ENCODE data around the gene CD2. TPM values are rescaled to one million over a fixed set of nuclear protein-coding genes. Genes with fewer than 3 reads are reported as not detected.

CD2 gene
- total RNA-seq, 6 experiments from 2014 or later: 0.13 to 1.5 (median 0.66) TPM

DNA sequence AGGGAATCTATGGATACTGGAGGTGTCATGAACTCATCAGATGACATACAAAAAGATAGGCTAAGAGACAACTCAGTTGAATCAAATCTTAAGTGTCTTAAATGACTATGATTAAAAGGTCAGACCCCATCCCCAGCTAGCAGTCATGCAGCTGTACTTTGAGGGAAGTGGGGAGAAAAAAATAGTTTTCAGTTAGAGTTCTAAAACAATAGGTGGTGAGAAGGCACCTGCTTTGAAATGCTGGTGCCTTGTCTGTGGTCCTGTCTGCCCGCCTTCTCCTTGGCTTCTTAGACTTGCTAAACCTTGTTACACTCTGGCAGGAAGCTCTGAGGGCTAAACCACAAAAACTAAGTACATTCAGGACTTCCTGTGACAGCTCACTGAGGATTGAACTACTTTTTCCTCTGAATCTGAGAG is 15.3 kb downstream of the CD2 start:
- H3K4me1 ChIP-seq: no peaks in the 10 kb centered on the region
- H3K4me3 ChIP-seq: no peak overlapping the region
- intact Hi-C loops (cut with DNase I): no loop called here
- H3K27me3 ChIP-seq: no peaks in the 10 kb centered on the region
- TF ChIP-seq, protein P1, sequence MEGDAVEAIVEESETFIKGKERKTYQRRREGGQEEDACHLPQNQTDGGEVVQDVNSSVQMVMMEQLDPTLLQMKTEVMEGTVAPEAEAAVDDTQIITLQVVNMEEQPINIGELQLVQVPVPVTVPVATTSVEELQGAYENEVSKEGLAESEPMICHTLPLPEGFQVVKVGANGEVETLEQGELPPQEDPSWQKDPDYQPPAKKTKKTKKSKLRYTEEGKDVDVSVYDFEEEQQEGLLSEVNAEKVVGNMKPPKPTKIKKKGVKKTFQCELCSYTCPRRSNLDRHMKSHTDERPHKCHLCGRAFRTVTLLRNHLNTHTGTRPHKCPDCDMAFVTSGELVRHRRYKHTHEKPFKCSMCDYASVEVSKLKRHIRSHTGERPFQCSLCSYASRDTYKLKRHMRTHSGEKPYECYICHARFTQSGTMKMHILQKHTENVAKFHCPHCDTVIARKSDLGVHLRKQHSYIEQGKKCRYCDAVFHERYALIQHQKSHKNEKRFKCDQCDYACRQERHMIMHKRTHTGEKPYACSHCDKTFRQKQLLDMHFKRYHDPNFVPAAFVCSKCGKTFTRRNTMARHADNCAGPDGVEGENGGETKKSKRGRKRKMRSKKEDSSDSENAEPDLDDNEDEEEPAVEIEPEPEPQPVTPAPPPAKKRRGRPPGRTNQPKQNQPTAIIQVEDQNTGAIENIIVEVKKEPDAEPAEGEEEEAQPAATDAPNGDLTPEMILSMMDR (IDR thresholded peaks at IDR 0.05): no peak
- TF ChIP-seq POLR2A (IDR thresholded peaks at IDR 0.05): no peak
- H3K36me3 ChIP-seq: no peaks in the 10 kb centered on the region
- 13% methylated on average over 1 of the region's 1 CpG for WGBS (ENCODE audit: insufficient coverage, low coverage, low lambda C conversion rate, missing lambda C conversion rate)
- ATAC-seq (peak; percentile 26 to 57 (median 42)), DNase-seq (no peak)
- H3K9me3 ChIP-seq: no peaks in the 10 kb centered on the region
- no peak overlapping the region for H3K27ac ChIP-seq

DNA sequence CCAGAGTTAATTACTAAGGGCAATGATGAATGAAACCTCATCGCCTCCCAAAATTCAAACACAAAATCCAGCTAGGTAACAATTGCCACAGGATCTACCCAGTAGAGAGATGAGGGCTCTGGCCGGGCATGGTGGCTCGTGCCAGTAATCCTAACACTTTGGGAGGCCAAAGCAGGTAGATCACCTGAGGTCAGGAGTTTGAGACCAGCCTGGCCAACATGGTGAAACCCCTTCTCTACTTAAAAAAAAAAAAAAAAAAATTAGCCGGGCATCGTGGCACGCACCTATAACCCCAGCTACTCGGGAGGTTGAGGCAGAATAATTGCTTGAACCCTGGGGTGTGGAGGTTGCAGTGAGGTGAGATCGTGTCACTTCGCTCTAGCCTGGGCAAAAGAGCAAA is 15.8 kb downstream of the CD2 start:
- Histone ChIP-seq H3K27me3 (no peaks in the 10 kb centered on the region), H3K27ac (no peak overlapping the region)
- 71% methylated on average over 9 of the region's 9 CpGs for WGBS (ENCODE audit: insufficient coverage, low coverage, low lambda C conversion rate, missing lambda C conversion rate)

DNA sequence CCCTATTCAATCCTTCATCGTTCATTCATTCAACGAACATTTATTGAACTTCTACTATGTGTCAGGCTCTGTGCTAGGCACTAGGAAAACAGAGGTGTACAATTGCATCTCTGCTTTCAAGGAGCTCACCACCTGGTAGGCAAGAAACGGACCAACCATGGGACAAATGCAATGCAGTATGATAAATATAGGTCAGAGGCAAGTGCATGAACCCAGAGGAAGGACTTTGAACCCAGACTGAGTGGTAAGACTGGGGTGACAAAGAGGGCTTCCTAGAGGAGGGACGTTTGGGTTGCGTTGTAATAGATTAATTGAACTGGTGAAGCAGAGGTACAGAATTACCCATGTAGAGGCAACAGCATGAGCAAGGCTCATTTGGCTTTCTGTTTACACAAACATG is 16.4 kb downstream of the CD2 start:
- no peaks in the 10 kb centered on the region for H3K27me3 ChIP-seq
- no peaks in the 10 kb centered on the region for H3K9me3 ChIP-seq
- no peak overlapping the region for H3K4me3 ChIP-seq
- intact Hi-C loops (cut with DNase I): no loop called here
- no peaks in the 10 kb centered on the region for H3K4me1 ChIP-seq
- ATAC-seq (peak in 3 of 4 donors; percentile 23 to 37 (median 36)), DNase-seq (no peak)
- no peaks in the 10 kb centered on the region for H3K36me3 ChIP-seq
- 48% methylated on average over 5 of the region's 5 CpGs for WGBS (ENCODE audit: insufficient coverage, low coverage, low lambda C conversion rate, missing lambda C conversion rate)
- TF ChIP-seq POLR2A (IDR thresholded peaks at IDR 0.05): no peak
- TF ChIP-seq, protein P1 (IDR thresholded peaks at IDR 0.05): no peak
- no peak overlapping the region for H3K27ac ChIP-seq

More for the DNA sequence above, 15.8 kb downstream of the CD2 start:
- TF ChIP-seq POLR2A (IDR thresholded peaks at IDR 0.05): no peak
- TF ChIP-seq, protein P1 (IDR thresholded peaks at IDR 0.05): no peak
- Histone ChIP-seq H3K4me3 (no peak overlapping the region), H3K36me3 (no peaks in the 10 kb centered on the region), H3K9me3 (no peaks in the 10 kb centered on the region), H3K4me1 (no peaks in the 10 kb centered on the region)
- no peak for DNase-seq
- intact Hi-C loops (cut with DNase I): no loop called here
- ATAC-seq: no peak

DNA sequence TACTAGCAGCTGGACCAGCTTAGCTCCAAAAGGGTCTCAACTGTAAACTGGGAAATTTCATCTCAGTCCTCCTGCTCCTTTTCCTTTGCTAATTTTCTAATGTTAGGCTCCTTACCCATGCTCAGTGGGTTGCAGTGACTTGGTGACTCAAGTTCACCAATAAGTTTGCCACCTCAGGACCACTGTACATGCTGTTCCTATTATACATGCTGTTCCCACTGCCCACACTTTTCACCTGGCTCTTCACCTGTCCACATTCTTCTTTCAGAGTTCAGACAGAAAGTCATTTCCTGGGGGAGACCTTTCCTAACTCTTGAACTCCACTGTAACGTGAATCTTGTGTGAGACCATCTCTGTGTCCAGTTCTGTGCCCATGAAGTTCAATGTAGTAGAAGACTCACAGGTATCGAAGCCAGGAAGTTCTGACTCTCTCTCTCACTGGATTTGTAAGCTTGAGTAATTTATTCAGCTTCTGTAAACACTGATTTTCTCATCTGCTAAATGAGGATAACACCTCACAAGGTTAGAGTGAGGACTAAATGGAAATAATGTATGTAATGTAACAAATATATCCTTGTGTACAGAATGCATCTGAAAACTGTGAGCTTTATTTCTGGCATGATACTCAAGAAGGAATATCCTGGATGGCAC is 17.9 kb downstream of the CD2 start:
- intact Hi-C loops (cut with DNase I): no loop called here
- H3K36me3 ChIP-seq: no peaks in the 10 kb centered on the region
- TF ChIP-seq, protein P1 (IDR thresholded peaks at IDR 0.05): no peak
- TF ChIP-seq POLR2A (IDR thresholded peaks at IDR 0.05): no peak
- DNase-seq (no peak), ATAC-seq (no peak)
- H3K9me3 ChIP-seq: no peaks in the 10 kb centered on the region
- 67% methylated on average over 1 of the region's 2 CpGs for WGBS (ENCODE audit: insufficient coverage, low coverage, low lambda C conversion rate, missing lambda C conversion rate)
- H3K27ac ChIP-seq: no peak overlapping the region
- H3K4me3 ChIP-seq: no peak overlapping the region
- no peaks in the 10 kb centered on the region for H3K4me1 ChIP-seq
- no peaks in the 10 kb centered on the region for H3K27me3 ChIP-seq
